SHP77 (cell line): Measurements from ENCODE around the gene AMIGO1.
"Not testable (repeated sequence)": the region's sequence is repeated elsewhere in the genome, so short reads cannot be mapped to it uniquely, and the experiment has no call there.

Experiments
- DNase-seq, 2 experiments: peaks; one replicate each; lab custom pipeline; 2025; lab: John Stamatoyannopoulos, UW

Gene AMIGO1

DNA sequence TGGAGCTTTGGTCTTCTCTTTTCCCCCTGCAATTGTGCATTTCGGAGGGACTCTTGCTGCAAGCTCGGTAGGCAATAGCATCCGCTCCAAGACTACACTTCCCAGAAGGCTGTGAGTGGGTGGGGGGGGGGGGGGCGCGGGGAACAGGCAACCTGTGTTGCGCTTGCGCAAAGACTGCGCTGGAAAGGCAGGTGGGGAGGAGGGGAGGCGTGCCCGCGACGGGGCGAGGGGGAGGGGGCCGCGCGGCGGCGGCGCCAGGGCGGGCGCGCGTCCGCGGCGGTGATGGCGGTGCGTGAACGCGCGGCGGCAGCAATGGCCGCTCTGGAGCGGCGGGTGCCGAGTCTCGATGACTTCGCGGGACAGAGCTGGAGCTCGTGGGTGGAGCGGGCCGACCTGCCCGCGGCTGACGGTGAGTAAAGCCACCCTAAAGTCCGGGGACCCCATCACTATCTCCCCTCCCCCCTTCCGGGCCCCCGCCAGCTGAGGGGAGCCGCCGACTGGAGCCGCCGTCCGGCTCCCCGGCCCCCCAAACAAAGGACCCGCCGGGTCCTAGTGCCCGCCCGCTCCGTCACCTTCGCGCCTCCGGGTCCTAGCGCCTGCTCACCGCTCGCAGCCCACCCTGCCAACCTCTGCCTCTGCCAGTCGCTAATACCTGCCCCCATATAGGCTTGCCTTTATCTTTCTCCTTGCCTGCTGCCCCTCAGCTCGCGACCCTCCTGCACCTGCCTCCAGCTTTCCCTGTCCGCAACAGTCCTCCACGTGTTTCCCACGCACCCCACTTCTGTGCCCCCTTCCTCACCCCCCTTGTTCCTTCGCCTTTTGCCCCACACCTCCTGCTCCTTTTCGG, 25.6 kb downstream of the AMIGO1 start, which contains the start of gene ATXN7L2:
ATXN7L2 (plus strand) TSS at position 234 of the 847 bp plus-strand sequence; CDS start at position 283, 49 bp downstream.
- DNase-seq, result peak; percentile 82 to 85

DNA sequence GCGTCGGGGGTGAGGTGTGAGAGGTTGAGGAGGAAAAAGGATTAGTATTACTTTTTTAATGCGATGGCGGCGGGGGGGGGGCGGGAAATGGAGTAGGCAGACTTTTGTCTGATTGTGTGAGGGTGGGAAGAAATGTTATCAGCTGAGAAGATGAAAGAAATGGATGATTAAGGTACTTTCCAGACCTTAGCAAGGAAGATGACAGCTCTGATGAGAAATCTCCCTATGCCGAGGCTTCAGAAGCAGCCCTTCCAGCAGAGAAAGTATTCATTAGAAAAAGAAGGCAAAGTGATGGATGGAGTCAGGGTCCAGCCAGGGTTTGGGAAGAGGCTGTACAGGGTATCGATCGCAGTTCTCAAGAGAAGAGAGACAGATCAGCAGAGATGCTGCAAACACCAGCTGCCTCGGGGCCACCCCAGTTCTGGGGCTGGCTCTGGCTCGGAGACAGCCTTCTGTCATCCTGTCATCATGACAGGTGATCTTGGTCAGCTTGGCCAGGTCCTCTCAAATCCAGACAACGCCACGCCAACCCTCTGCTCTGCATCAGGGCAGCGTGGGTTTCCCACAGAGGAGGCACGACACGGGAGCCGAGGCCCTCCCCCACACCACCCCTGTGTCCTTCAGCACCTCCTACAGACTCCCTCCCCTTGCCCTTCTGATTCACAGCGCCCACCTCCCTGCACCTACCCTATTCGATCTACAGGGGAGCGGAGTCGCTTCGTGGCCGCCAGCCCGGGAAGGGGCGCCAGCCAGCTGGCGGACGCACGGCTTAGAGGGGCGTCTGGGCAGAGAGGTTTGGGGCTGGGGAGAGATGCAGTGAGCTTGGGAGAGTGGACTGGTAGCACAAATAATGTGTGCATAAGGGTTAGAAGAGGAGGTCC, 26.5 kb downstream of the AMIGO1 start:
- DNase-seq, result peak; percentile 53 to 56

DNA sequence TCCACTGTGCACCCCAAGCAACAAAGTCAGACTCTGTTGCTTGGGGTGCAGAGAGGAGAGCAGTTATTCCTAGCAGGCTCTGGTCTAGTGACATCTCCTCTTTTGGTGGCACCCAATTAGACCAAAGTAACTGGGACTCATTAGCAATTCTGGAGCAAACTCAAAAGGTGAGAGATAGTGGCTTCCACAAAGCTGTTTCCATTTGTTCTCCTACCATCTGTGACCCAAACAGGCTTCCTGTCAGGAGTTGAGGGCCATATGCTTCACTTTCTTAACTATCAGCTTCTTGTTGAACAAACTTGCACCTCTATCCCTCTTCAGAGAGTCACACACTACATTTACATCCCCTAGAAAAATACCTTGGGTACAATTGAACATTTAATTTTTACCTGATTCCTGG, 27.3 kb downstream of the AMIGO1 start:
- DNase-seq, result no peak

DNA sequence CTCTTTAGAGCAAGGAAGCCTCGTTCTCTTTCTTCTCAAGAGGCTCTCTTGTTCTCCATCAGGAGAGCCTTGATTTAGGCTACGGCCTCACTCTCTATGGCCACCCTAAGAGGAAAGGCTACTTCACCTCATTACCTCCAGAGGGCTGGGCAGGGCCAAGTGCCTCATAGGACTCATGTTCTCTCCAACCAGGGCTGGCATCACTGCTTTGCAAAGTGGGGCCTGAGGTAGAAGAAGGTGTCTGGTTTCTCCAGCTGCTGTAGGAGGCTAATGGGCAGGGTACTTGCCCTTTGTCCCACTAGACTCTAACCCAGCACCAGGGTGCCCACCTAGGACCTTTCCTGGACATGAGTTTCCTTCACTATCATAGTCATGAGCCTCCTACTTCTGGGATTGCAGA, 27.9 kb downstream of the AMIGO1 start:
- no peak for DNase-seq

DNA sequence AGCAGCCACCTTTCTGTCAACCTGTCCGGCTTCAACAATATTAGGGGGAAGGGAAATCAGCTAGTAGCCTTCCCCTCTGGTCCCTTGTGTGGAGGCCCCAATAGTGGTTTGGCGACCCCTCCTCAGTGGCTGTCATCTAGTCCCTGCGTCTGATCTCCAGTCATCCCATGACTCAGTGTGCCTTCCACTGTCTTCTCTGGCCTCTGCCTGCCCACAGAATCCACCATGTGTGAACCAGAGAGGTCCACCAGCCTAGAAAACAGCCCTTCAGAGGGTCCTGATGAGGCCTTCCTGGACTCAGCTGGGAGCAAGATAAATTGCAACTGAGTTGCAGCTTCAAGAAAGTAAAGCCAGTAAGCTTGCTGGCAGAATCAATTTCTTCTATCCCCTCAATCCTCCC, 29.6 kb downstream of the AMIGO1 start:
- no peak for DNase-seq

DNA sequence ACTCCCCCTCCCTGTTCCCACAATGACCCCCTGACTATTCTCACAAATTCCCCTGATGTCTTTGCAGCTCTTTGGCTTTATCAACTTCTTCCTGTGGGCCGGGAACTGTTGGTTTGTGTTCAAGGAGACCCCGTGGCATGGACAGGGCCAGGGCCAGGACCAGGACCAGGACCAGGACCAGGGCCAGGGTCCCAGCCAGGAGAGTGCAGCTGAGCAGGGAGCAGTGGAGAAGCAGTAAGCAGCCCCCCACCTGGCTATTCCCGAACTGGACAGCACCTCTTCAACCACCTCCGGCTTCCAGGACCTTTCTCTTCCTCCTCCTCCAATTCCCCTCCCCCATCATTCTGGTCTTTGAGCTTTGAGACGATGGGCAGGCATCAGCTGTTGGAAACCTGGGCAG, 30.2 kb downstream of the AMIGO1 start:
- no peak for DNase-seq

DNA sequence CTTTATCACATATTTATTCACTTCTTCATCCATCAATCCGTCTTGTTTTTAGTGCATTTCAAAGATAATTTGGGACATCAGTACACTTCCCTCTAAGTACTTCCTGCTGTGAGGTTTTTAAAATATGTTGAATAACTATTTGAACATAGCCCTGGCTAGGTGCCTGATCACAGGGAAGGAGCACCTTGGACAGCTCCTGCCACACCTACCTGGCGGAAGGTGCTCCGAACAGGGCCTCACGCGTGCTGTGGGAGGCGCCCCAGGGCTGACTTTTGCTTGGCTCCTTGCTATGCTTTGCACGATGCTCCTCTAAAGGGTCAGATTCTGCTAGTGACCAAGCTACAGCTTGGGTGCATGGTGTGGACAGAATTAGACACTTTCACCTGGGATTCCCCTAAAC, 30.7 kb downstream of the AMIGO1 start:
- DNase-seq, result no peak

DNA sequence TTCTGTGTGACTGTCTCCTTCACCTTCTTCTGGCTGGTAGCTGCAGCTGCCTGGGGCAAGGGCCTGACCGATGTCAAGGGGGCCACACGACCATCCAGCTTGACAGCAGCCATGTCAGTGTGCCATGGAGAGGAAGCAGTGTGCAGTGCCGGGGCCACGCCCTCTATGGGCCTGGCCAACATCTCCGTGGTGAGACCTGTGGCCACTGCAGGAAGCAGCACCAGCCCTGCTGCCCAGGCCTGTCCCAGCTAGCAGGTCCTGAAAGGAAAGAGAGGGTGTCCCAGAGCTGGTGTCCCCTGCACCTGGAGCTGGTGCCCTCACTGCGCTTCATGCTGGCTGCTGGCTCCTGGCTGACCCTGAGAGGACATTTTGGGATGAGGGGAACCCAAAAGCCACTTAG, 31.7 kb downstream of the AMIGO1 start:
- DNase-seq, result no peak

DNA sequence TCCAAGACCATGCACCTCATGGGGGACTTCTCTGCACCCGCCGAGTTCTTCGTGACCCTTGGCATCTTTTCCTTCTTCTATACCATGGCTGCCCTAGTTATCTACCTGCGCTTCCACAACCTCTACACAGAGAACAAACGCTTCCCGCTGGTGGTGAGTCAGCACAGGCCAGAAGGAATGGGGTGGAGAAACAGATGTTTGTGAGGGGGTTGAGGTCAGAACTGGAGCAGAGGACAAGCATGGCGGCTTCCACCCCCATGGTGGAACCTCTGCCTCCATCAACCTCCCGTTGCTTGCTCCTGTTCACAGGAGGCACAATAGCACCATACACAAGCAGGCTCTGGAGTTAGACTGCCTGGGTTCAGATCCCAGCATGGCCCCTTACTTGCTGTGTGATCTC, 32.7 kb downstream of the AMIGO1 start:
- DNase-seq, result no peak

DNA sequence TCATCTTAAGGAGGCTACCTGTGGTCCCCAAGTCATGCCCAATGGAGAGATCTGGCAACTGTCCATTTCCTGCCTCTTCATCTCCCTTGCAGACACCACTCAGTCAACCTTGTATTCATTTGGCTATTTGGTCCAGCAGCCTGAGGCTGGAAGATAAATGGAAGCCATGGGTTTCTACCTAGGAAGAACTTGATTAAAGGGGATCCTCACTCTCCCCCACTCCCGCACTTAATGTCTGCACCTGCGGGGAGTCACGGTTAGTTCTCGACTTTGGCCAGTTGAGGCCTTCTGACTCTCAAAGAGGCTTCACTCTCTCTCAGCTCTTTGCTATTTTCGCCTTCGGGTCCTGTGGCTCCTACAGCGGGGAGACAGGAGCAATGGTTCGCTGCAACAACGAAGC, 34.3 kb downstream of the AMIGO1 start:
- DNase-seq, result no peak

DNA sequence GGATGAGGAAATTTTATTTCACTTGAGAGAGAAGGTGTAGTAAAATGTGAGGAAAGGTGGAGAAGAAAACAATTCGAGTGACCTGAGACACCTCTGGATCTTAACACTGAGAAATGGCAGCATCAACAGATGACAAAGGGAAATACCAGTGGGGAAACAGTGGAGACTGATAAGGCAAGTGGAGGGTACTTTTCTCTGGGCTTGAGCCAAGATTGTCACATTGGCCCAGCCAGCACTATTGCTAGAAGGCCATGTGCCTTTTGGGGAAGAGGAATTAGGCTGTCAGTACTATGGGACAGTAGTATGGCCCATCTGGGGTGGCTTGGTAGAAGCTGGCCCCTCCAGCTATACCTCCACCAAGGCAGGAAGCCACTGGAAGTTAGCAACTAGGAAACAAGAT, 34.8 kb downstream of the AMIGO1 start:
- DNase-seq, result no peak

DNA sequence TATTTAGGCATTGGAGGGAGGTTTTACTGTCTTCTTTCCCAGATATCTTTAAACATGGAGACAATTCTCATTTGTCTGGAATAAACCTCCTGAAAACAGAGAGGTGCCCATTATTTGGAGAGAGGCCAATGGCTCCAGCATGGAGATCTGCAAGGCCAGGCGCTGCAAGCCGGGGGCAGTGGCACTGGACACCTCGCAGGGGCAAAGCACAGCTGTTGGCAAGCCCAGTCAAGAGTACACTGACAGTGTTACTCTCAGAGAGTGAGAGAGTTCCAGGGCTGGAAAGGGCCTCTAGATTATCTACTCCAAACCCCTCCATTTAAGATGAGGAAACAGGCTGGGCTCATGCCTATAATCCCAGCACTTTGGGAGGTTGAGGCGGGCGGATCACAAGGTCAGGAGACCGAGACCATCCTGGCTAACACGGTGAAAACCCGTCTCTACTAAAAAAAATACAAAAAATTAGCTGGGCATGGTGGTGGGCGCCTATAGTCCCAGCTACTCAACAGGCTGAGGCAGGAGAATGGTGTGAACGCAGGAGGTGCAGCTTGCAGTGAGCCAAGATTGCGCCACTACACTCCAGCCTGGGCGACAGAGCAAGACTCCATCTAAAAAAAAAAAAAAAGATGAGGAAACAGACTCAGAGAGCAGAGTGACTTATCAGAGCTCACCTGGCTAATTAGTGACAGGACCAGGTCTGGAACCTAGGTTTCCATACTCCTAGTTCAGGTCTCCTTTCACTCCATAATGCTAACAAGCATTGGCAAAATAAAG, 36.1 kb downstream of the AMIGO1 start:
- DNase-seq, result not testable (repeated sequence)

DNA sequence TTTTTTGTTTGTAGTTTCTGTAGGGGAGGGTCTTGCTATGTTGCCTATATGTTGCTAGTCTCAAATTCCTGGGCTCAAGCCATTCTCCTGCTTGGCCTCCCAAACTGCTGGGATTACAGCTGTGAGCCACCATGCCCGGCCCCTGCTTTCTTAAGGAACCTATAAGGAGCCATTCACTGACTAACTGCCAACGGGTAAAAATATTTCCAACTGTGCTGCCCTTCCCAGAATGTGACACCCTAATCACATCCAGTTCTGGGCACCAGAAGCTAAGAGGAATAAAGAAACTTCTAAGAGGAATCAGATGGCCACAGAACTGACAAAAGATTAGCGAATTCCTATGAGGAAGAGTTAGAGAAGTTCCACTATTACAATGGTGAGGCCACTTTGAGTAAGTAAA, 36.7 kb downstream of the AMIGO1 start:
- DNase-seq, result no peak

DNA sequence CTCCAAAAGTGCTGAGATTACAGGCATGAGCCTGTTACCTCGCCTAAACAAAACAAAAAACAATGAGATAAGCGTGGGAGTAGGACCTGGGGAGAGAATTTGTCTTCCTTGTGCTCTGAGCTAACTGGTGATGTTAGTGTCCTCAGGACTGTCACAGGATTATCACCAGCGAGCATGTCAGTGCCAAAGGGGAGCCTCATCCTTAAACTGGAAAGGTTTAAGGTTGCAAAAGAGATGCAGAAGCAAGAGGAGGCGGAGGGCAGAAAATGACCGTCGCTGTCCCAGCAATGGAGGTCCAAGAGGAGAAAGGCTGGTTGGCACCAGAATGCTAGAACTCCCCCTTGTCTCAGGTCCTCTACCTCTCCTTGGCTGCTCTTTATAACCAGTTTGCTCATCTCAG, 39.3 kb downstream of the AMIGO1 start:
- no peak for DNase-seq

DNA sequence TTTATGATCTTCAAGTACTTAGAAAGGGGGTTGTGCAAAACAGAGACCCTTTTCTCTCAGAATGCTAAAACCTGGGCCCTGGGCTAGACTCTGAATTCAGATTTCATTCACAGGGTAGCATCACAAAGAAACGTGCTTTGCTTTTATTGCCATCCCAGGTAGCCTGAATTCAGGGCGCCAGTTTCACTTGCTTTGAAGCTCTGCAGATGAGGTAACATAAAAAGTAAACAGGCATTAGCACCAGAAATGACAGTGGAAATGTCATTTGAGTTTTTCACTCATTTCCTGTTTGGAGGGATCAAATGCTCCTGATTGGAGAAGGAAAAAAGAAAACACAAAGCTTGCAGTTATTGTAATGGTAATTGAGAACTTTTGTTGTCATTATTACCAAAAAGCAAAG, 40.6 kb downstream of the AMIGO1 start:
- DNase-seq, result no peak

DNA sequence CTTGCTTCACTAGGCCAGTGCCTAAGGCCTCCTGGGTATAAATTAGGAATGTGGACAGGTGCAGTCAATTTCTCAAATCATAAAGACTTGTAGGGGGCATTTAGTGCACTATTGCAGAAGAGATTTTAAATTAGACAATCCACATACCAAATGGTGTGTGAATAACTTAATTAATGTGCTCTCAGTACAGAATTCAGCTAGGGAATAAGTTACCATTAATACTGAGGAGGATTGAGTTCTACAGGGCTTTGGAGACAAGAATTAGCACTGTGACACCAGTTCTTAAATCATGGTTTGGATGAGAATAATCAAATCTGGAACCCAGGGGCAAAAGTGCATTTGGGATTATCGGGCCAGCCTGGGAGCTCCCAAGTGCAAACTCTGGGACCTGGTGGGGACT, 41.5 kb downstream of the AMIGO1 start:
- no peak for DNase-seq

DNA sequence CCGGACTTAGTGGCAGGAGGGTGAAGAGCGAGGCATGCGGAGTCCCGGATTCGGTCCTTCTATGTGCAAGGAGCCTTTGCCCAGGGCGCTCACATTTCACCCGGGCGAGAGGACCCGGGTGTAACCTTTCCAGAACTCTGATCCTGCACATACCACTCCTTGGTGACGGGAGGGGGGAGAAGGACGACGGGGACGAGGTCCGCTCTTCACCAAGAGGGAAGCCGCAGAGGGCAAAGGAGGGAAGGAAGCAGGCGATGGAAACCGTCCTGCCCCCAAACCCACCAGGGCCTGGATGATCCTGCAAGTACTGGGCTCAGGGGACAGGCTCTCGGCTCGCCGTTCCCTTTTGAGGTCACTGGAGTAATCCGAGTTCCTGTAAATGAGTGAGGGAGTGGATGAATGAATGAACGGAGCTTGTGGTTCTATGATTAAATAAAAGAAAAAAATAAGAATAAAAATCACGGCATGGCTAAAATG, 42.2 kb downstream of the AMIGO1 start:
- no peak for DNase-seq

DNA sequence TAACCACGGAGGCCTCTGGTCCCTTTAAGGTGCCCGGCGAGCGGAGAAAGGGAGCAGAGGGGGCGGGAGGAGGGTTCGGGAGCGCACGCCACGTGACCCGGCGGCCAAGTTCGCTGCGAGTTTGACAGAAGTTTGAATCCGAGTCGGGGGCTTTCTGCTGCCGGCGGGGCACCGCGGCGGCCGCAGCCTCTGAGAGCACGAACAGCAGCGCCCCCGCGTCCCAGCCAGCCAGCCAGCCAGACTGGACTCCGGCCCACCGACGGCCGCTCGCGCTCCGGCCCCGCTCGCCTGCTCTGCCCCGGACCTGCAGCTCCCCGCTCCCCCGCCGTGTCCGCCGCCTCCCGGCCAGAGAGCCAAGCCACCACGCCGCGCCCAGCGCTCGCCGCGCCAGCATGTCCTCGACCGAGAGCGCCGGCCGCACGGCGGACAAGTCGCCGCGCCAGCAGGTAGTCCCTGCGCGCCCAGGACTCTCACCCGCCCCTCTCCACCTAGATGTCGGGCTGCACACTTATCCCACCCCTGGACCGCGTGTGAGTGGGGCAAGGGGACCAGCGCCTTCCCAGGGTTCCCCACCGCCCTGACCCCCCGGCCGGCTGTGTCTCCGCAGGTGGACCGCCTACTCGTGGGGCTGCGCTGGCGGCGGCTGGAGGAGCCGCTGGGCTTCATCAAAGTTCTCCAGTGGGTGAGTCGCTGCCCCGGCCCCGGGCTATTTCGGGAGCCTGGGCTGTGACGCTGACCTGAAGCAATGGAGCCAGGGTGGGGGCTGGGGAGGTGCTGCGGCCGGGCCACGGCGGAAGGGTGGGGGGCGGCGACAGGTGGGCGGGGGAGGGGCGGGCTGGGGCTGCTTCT, 42.9 kb downstream of the AMIGO1 start, which contains the start of gene SYPL2:
SYPL2 (plus strand) TSS at position 95 of the 849 bp plus-strand sequence; CDS start at position 393, 298 bp downstream.
- no peak for DNase-seq

DNA sequence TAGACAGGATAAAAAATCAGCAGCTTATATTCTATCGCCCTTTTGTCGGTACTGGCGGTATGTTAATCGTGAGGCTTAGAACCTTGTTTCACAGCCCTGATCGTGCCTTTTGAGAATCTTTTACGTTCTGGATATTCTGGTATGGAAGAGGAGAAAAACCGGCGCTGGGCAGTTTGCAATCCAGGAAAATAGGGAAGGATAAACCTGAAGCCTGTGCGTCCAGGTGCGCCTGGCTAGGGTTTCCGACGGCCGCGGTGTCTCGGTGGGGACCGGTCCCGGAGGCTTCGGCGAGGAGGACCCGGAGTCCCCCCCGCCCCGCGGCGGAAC, 43.4 kb downstream of the AMIGO1 start:
- DNase-seq, result no peak

DNA sequence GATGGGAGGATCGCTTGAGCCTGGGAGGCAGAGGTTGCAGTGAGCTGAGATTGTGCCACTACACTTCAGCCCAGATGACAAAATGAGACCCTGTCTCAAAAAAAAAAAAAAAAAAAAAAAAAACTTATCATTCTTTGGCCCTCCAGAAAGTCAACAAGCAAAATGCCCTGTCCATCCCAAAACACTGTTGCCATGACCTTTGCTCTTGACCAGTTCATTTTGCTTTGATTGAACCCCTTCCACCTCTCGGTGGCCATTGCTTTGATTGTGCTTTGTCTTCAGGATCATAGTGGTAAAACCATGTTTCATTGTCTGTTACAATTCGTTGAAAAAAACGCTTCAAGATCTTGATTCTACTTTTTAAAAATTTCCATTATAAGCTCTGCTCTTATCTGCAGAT, 51.7 kb downstream of the AMIGO1 start:
- DNase-seq, result no peak

DNA sequence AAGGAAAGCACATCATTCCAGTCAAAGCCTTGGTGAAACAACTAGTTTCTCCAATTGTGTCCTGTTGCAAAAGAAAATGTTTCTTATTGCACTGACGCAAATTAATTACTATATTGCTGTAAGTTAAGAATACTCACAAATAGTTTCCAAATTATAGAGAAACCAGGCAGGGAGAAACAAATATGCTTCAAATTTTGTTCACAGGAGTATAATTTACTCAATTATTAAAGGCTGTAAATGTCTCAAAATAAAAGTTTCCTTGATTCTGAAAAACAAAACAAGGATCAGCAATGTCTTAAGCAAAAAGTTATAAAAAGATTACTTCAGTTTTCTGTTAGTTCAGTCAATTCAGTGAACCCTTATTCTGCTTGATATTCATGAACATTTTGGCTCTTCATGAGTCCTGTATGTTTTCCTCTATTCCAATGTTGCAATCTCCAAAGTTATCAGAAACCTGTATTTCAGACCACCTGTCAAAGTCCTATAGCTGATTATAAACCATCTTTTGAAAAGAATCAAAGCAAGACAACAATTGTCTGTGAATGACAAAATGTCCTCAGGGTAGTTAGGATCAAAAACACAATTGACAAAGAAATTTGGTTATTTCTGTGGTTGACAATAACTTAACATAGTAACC, 54.9 kb downstream of the AMIGO1 start:
- DNase-seq, result no peak
